Aorta (tissue), 5 donors: ENCODE data around the gene DDX31. TPM values are rescaled to one million over a fixed set of nuclear protein-coding genes. Genes with fewer than 3 reads are reported as not detected.

ENCODE experiments used
- ATAC-seq: fragments of 200-7000 bp; cut with Tn5 transposase; one replicate; pipeline ENCODE4 v1.9.1; 2022; ENCODE audit warnings: moderate library complexity; ENCODE audit not compliant: low FRiP score
- DNase-seq, 2 donors: peaks; one replicate each; pipeline ENCODE4 v3.0.0-alpha.2; 2020
- H3K27ac ChIP-seq, 2 donors: one replicate each; pipeline ENCODE4 v1.5.1; 2013; ENCODE audit warnings: low read length in 2 of 2, mild to moderate bottlenecking in 2 of 2, moderate library complexity in 2 of 2, control low read depth in 1 of 2, inconsistent platforms in 1 of 2, low read depth in 1 of 2
- H3K27me3 ChIP-seq, 2 donors: one replicate each; pipeline ENCODE4 v1.6.1; 2013; ENCODE audit warnings: control low read depth in 1 of 2, low read length in 1 of 2, mild to moderate bottlenecking in 1 of 2, moderate library complexity in 1 of 2; ENCODE audit not compliant: insufficient read depth in 2 of 2, control insufficient read depth in 1 of 2
- H3K36me3 ChIP-seq, 2 donors: one replicate each; pipeline ENCODE4 v1.6.1; 2013; ENCODE audit warnings: control low read depth in 1 of 2, low read length in 1 of 2, mild to moderate bottlenecking in 1 of 2; ENCODE audit not compliant: insufficient read depth in 2 of 2, control insufficient read depth in 1 of 2
- H3K4me1 ChIP-seq, 2 donors: one replicate each; pipeline ENCODE4 v1.6.1; 2013; ENCODE audit warnings: low read length in 2 of 2, control low read depth in 1 of 2, mild to moderate bottlenecking in 1 of 2, moderate library complexity in 1 of 2; ENCODE audit not compliant: insufficient read depth in 2 of 2, control insufficient read depth in 1 of 2
- H3K4me3 ChIP-seq, 2 donors: one replicate each; pipeline ENCODE4 v1.5.1; 2013; ENCODE audit warnings: low read length in 2 of 2, control low read depth in 1 of 2, mild to moderate bottlenecking in 1 of 2
- H3K9me3 ChIP-seq: one replicate; pipeline ENCODE4 v1.6.1; 2013; ENCODE audit warnings: mild to moderate bottlenecking, low read length; ENCODE audit not compliant: control insufficient read depth
- WGBS, 2 donors: extraction: QIAGEN DNeasy Blood & Tissue Kit; methylation state at CpG; one replicate each; pipeline ENCODE4 v1.1.7; 2013; 5-methylcytosine and 5-hydroxymethylcytosine counted together
- intact Hi-C, 2 donors: fragments of 100-400 bp; cut with DNase I; formaldehyde crosslinking; loops; one replicate each; pipeline versions ENCODE4 v1.14.2 to v1.15.0; 2022
- polyA plus RNA-seq, 2 donors: library from polyadenylated mRNA; stranded (reverse); fragments of 200-250 nt; gene quantifications; one replicate each; pipeline ENCODE4 v1.2.3, GENCODE V29; 2013
- total RNA-seq, 2 donors: library from RNA; stranded (reverse); fragmentation: NEBNext Ultra II Directional; extraction: Animal tissue kit (Norgen Biotek cat#: 25700); gene quantifications; one replicate each; pipeline ENCODE4 v1.2.1, GENCODE V29; 2021
- donor health status: healthy with polysubstance abuse.
- donor health status: Bipolar disorder and iron deficiency.
- donor health status: DM: no; HTN: no; CAD: no.
- donor health status: DM: no; HTN: no; CAD: no.
- donor health status: DM: yes; HTN: yes; CAD: no.

The DDX31 gene
- total and polyA plus RNA-seq, 4 donors = 2.8 to 14.1 (median 10.5) TPM

- WGBS, 2 donors = 84 to 92% methylated on average over 1 of the region's 1 CpG
- DNase-seq (no peak), ATAC-seq (no peak)
- H3K4me1 ChIP-seq = no peaks in the 10 kb centered on the region
- intact Hi-C loops = no loop called here
- no peaks in the 10 kb centered on the region for H3K27me3 ChIP-seq
- no peak overlapping the region for H3K4me3 ChIP-seq
- no peaks in the 10 kb centered on the region for H3K9me3 ChIP-seq
- peaks cover 0 to 10% of the 10 kb centered on the region in 2 donors for H3K36me3 ChIP-seq
- H3K27ac ChIP-seq = no peak overlapping the region
These were observed 14.1 kb upstream of the DDX31 start for GRCh38 chr9:132683873-132684272.

GRCh38 chr9:132681561-132681960 is 11.8 kb upstream of the DDX31 start:
- intact Hi-C loops = no loop called here
- Histone ChIP-seq H3K36me3 (peaks cover 0 to 15% of the 10 kb centered on the region in 2 donors), H3K27me3 (no peaks in the 10 kb centered on the region), H3K9me3 (no peaks in the 10 kb centered on the region), H3K4me1 (no peaks in the 10 kb centered on the region), H3K27ac (no peak overlapping the region), H3K4me3 (no peak overlapping the region)
- WGBS, 2 donors = 76 to 81% methylated on average over 5 of the region's 5 CpGs
- DNase-seq (no peak), ATAC-seq (no peak)

- H3K36me3 ChIP-seq = peaks cover 0 to 13% of the 10 kb centered on the region in 2 donors
- intact Hi-C loops = no loop called here
These were observed 10.3 kb upstream of the DDX31 start for GRCh38 chr9:132679946-132680625.

GRCh38 chr9:132677976-132678375 is 8.2 kb upstream of the DDX31 start:
- 94 to 96% methylated on average over 8 of the region's 8 CpGs for whole genome bisulfite sequencing, 2 donors
- no peak overlapping the region for H3K4me3 ChIP-seq
- intact Hi-C loops = no loop called here
- no peak for ATAC-seq
- no peaks in the 10 kb centered on the region for H3K9me3 ChIP-seq
- no peak overlapping the region for H3K27ac ChIP-seq
- H3K4me1 ChIP-seq = no peaks in the 10 kb centered on the region
- no peaks in the 10 kb centered on the region for H3K27me3 ChIP-seq
- no peak for DNase-seq
- H3K36me3 ChIP-seq = peaks cover 0 to 9% of the 10 kb centered on the region in 2 donors

More at GRCh38 chr9:132679946-132680625, 10.3 kb upstream of the DDX31 start:
- Histone ChIP-seq H3K27me3 (no peaks in the 10 kb centered on the region), H3K27ac (no peak overlapping the region), H3K4me1 (no peaks in the 10 kb centered on the region), H3K9me3 (no peaks in the 10 kb centered on the region), H3K4me3 (no peak overlapping the region)
- whole genome bisulfite sequencing, 2 donors = 59 to 60% methylated on average over 3 of the region's 3 CpGs
- no peak for ATAC-seq
- DNase-seq = no peak

- Histone ChIP-seq H3K4me3 (no peak overlapping the region), H3K36me3 (peaks cover 0 to 8% of the 10 kb centered on the region in 2 donors), H3K4me1 (peaks cover 0 to 9% of the 10 kb centered on the region in 2 donors), H3K27me3 (no peaks in the 10 kb centered on the region), H3K9me3 (no peaks in the 10 kb centered on the region), H3K27ac (no peak overlapping the region)
- no peak for ATAC-seq
- 89 to 97% methylated on average over 4 of the region's 4 CpGs for WGBS, 2 donors
- DNase-seq = no peak
- intact Hi-C loops = no loop called here
These were observed 4.7 kb upstream of the DDX31 start for GRCh38 chr9:132674485-132674884.

GRCh38 chr9:132673355-132673754 is 3.6 kb upstream of the DDX31 start:
- no peak overlapping the region for H3K27ac ChIP-seq
- no peak overlapping the region for H3K4me3 ChIP-seq
- no peak for ATAC-seq
- peaks cover 0 to 9% of the 10 kb centered on the region in 2 donors for H3K4me1 ChIP-seq
- no peak for DNase-seq
- no peaks in the 10 kb centered on the region for H3K27me3 ChIP-seq
- no peaks in the 10 kb centered on the region for H3K9me3 ChIP-seq
- peaks cover 0 to 5% of the 10 kb centered on the region in 2 donors for H3K36me3 ChIP-seq
- intact Hi-C loops = no loop called here
- 26% methylated on average over 6 of the region's 6 CpGs for WGBS, 2 donors

GRCh38 chr9:132672413-132672690 is 2.6 kb upstream of the DDX31 start:
- Histone ChIP-seq H3K4me1 (peaks cover 0 to 9% of the 10 kb centered on the region in 2 donors), H3K36me3 (no peaks in the 10 kb centered on the region), H3K4me3 (no peak overlapping the region), H3K9me3 (no peaks in the 10 kb centered on the region), H3K27me3 (no peaks in the 10 kb centered on the region), H3K27ac (no peak overlapping the region)
- DNase-seq (no peak), ATAC-seq (no peak)
- WGBS, 2 donors = 25 to 29% methylated on average over 5 of the region's 5 CpGs
- intact Hi-C loops = no loop called here

GRCh38 chr9:132671620-132672412 is 2.0 kb upstream of the DDX31 start:
- Histone ChIP-seq H3K9me3 (no peaks in the 10 kb centered on the region), H3K4me1 (peaks cover 0 to 9% of the 10 kb centered on the region in 2 donors), H3K36me3 (no peaks in the 10 kb centered on the region), H3K27ac (no peak overlapping the region), H3K4me3 (peak overlapping the region in 1 of 2 donors; percentile 70), H3K27me3 (no peaks in the 10 kb centered on the region)
- WGBS, 2 donors = 82 to 86% methylated on average over 6 of the region's 6 CpGs
- no peak for DNase-seq
- no peak for ATAC-seq
- intact Hi-C loops = no loop called here
